HCT116 (cell line): ENCODE results near the gene MAPRE2. TPM values are rescaled to one million over a fixed set of nuclear protein-coding genes. Genes with fewer than 3 reads are reported as not detected.

ENCODE experiments used
- ATAC-seq: fragments of 200-7000 bp; cut with Tn5 transposase; 2 replicates; pipeline ENCODE4 v1.9.1; 2020; ENCODE audit warnings: mild to moderate bottlenecking, moderate library complexity
- BruUV-seq: library from RNA; stranded (reverse); fragments of 400-500 nt; replicated peaks from 2 replicates; lab custom pipeline; 2021; lab: Mats Ljungman, UMichigan
- CTCF ChIA-PET: fragments of 300-600 bp; sonication (Branson Sonifier 250); formaldehyde crosslinking; loops from one replicate; lab custom pipeline; 2021; ENCODE audit warnings: antibody characterized with exemption; lab: Charles Lee
- POLR2A ChIA-PET: fragments of 300-600, 350-600 bp; sonication (Branson Sonifier 250); formaldehyde crosslinking; loops from one replicate; lab custom pipeline; 2021; ENCODE audit warnings: antibody characterized with exemption; lab: Charles Lee
- RAD21 ChIA-PET, 2 experiments: fragments of 300-600 bp; sonication (Branson Sonifier 250); formaldehyde crosslinking; loops; one replicate each; lab custom pipeline; 2023; ENCODE audit warnings: low total read pairs in 2 of 2; ENCODE audit not compliant: uncharacterized antibody in 2 of 2, unreplicated experiment in 2 of 2, low non-redundant PET in 1 of 2; lab: Charles Lee
- DNase-seq: peaks from one replicate; pipeline ENCODE4 v3.0.0-alpha.2; 2010; ENCODE audit warnings: low read depth, low spot score
- H2AFZ ChIP-seq: fragments of 200-600 bp; shearing (Covaris generic), sonication (generic); 2 replicates; pipeline ENCODE4 v1.6.1; 2017; ENCODE audit warnings: low read depth, mixed run types, mixed read lengths, antibody characterized with exemption, low read length; ENCODE audit not compliant: poor library complexity, severe bottlenecking
- H3K27ac ChIP-seq: 2 replicates; pipeline ENCODE4 v1.5.1; 2012; ENCODE audit warnings: low read depth, low read length
- H3K27me3 ChIP-seq: fragments of 200-600 bp; sonication (generic); 2 replicates; pipeline ENCODE4 v1.6.1; 2016; ENCODE audit warnings: mixed run types, low read length, mixed read lengths; ENCODE audit not compliant: insufficient read depth
- H3K36me3 ChIP-seq, 2 experiments: fragments of 200-500 bp in 1 of 2; fragments of 200-600 bp in 1 of 2; sonication (Bioruptor generic) in 1 of 2; sonication (generic) in 1 of 2; 2 replicates each; pipeline versions ENCODE4 v1.5.1 to v1.6.1; 2014 to 2016; ENCODE audit warnings: low read length in 2 of 2, inconsistent platforms in 1 of 2, mixed read lengths in 1 of 2, mixed run types in 1 of 2; ENCODE audit not compliant: insufficient read depth in 2 of 2, control insufficient read depth in 1 of 2
- H3K4me1 ChIP-seq, 2 experiments: fragments of 200-600 bp in 1 of 2; sonication (generic) in 1 of 2; 2 replicates each; pipeline versions ENCODE4 v1.5.1 to v1.6.1; 2012 to 2017; ENCODE audit warnings: low read length in 2 of 2, inconsistent platforms in 1 of 2, mild to moderate bottlenecking in 1 of 2, mixed read lengths in 1 of 2, mixed run types in 1 of 2, moderate library complexity in 1 of 2; ENCODE audit not compliant: insufficient read depth in 2 of 2, control insufficient read depth in 1 of 2
- H3K4me2 ChIP-seq: fragments of 200-600 bp; sonication (generic); 2 replicates; pipeline ENCODE4 v1.6.1; 2017; ENCODE audit warnings: mixed run types, low read length, mixed read lengths
- H3K4me3 ChIP-seq, 2 experiments: fragments of 200-600 bp in 1 of 2; sonication (generic) in 1 of 2; replicated peaks in 1 of 2; 2 replicates each; pipeline ENCODE4 v1.5.1; 2011 to 2016; ENCODE audit warnings: low read length in 2 of 2, control low read depth in 1 of 2, low read depth in 1 of 2, mild to moderate bottlenecking in 1 of 2, mixed read lengths in 1 of 2, mixed run types in 1 of 2
- H3K79me2 ChIP-seq: fragments of 200-600 bp; sonication (generic); 2 replicates; pipeline ENCODE4 v1.6.1; 2017; ENCODE audit warnings: mild to moderate bottlenecking, mixed run types, low read length, moderate library complexity, mixed read lengths; ENCODE audit not compliant: insufficient read depth
- H3K9ac ChIP-seq: fragments of 200-600 bp; sonication (generic); 2 replicates; pipeline ENCODE4 v1.6.1; 2016; ENCODE audit warnings: low read length, mixed read lengths
- H3K9me2 ChIP-seq: fragments of 200-600 bp; sonication (generic), shearing (Covaris generic); 2 replicates; pipeline ENCODE4 v1.6.1; 2017; ENCODE audit warnings: mixed run types, mild to moderate bottlenecking, moderate library complexity; ENCODE audit not compliant: insufficient read depth
- H3K9me3 ChIP-seq, 2 experiments: fragments of 200-500 bp in 1 of 2; fragments of 200-600 bp in 1 of 2; sonication (Bioruptor generic) in 1 of 2; sonication (generic) in 1 of 2; 2 replicates each; pipeline ENCODE4 v1.6.1; 2014 to 2017; ENCODE audit warnings: low read length in 2 of 2, mixed read lengths in 2 of 2, inconsistent platforms in 1 of 2, low read depth in 1 of 2, mild to moderate bottlenecking in 1 of 2, mixed run types in 1 of 2, moderate library complexity in 1 of 2; ENCODE audit not compliant: control insufficient read depth in 1 of 2, insufficient read depth in 1 of 2
- H4K20me1 ChIP-seq: fragments of 200-600 bp; sonication (generic), shearing (Covaris generic); 2 replicates; pipeline ENCODE4 v1.6.1; 2017; ENCODE audit warnings: mixed run types, mild to moderate bottlenecking, moderate library complexity; ENCODE audit not compliant: insufficient read depth
- EZH2 ChIP-seq: fragments of 200-600 bp; sonication (generic); IDR thresholded peaks from 2 replicates; pipeline ENCODE4 v1.6.1; 2017; ENCODE audit warnings: antibody characterized with exemption, mixed run types
- EZH2phosphoT487 ChIP-seq: fragments of 200-600 bp; IDR thresholded peaks from 2 replicates; pipeline ENCODE4 v1.6.1; 2018; ENCODE audit warnings: antibody characterized with exemption, borderline replicate concordance
- FOSL1 ChIP-seq: IDR thresholded peaks from 2 replicates; pipeline ENCODE4 v1.6.1; 2012; ENCODE audit warnings: low read depth
- YY1 ChIP-seq: IDR thresholded peaks from 2 replicates; pipeline ENCODE4 v1.6.1; 2011; ENCODE audit warnings: low read length, low read depth, moderate library complexity, mild to moderate bottlenecking; ENCODE audit not compliant: insufficient replicate concordance; ENCODE audit errors: extremely low read depth
- intact Hi-C: fragments of 100-400 bp; cut with micrococcal nuclease; formaldehyde crosslinking; loops from 2 replicates; pipeline ENCODE4 v1.10.0; 2022
- total RNA-seq: library from RNA; stranded (reverse); gene quantifications from one replicate; pipeline ENCODE4 v1.2.1, GENCODE V29; 2021; ENCODE audit not compliant: unreplicated experiment
- TF ChIP-seq, protein P1 (sequence below): IDR thresholded peaks from 2 replicates; pipeline ENCODE4 v1.6.1; 2012
- TF ChIP-seq, protein P2 (sequence below), 3 experiments: fragments of 200-600 bp in 1 of 3; sonication (generic) in 1 of 3; IDR thresholded peaks in 2 of 3; conservative IDR thresholded peaks in 1 of 3; 2 replicates each; pipeline ENCODE4 v1.5.1; 2012 to 2017; ENCODE audit warnings: low read depth in 2 of 3, low read length in 2 of 3, antibody characterized with exemption in 1 of 3, borderline replicate concordance in 1 of 3, control low read depth in 1 of 3, mild to moderate bottlenecking in 1 of 3, mixed read lengths in 1 of 3, mixed run types in 1 of 3, moderate library complexity in 1 of 3; ENCODE audit not compliant: insufficient read depth in 1 of 3

The MAPRE2 gene
- total RNA-seq, 1 experiment from 2014 or later: 17.2 TPM

DNA sequence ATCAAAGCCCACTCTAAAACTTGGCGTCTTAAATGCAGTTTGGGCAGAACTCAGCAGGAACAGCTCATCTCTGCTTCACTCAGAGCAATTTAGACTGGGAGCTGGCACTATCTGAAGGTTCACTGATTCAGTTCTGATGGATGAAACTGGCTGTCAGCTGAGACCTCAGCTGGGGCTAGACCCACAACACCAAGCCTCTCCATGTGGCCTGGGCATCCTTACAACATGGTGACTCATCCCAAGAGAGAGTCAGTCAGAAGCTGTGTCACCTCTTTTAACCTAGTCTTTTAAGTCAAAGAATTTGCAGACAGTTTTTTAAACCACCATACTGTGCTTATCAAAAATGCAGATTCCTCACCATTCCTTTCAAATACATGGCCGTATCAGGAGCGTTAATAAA is 137.0 kb downstream of the MAPRE2 start:
- ChIA-PET CTCF (no interaction called here), RAD21 (no interaction called here)
- intact Hi-C loops: no loop called here

DNA sequence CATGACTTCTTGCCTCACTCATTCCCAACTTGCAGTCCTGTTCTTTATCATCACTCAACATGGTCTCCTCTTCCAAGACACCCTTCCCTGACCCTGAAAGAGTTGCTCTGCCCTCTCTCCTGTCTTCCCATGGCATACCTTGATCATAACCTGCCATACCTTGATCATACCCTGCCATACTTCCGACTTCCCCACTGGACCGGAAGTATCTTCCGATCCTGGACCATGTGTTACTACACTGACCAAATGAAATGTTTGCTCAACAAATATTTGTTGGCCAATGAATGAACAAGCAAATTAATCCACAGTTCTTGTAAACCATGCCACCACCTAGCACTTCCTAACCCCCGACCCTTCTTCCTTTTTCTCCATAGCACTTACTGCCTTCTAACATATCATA is 138.7 kb downstream of the MAPRE2 start:
- H4K20me1 ChIP-seq: no peaks in the 10 kb centered on the region
- no peaks in the 10 kb centered on the region for H3K9me3 ChIP-seq
- no peak overlapping the region for H3K9ac ChIP-seq
- CTCF ChIA-PET: no interaction called here
- no TSS peak for BruUV-seq
- RAD21 ChIA-PET: no interaction called here
- H3K4me2 ChIP-seq: no peak overlapping the region
- H3K4me1 ChIP-seq: no peaks in the 10 kb centered on the region
- no peaks in the 10 kb centered on the region for H3K79me2 ChIP-seq
- DNase-seq (no peak), ATAC-seq (no peak)
- no peak overlapping the region for H3K4me3 ChIP-seq
- intact Hi-C loops: no loop called here
- POLR2A ChIA-PET: no interaction called here
- H3K27me3 ChIP-seq: no peaks in the 10 kb centered on the region
- H3K9me2 ChIP-seq: no peaks in the 10 kb centered on the region
- H2AFZ ChIP-seq: no peak overlapping the region
- no peak for TF ChIP-seq YY1
- TF ChIP-seq, protein P1, sequence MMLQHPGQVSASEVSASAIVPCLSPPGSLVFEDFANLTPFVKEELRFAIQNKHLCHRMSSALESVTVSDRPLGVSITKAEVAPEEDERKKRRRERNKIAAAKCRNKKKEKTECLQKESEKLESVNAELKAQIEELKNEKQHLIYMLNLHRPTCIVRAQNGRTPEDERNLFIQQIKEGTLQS: no peak
- TF ChIP-seq, protein P2, sequence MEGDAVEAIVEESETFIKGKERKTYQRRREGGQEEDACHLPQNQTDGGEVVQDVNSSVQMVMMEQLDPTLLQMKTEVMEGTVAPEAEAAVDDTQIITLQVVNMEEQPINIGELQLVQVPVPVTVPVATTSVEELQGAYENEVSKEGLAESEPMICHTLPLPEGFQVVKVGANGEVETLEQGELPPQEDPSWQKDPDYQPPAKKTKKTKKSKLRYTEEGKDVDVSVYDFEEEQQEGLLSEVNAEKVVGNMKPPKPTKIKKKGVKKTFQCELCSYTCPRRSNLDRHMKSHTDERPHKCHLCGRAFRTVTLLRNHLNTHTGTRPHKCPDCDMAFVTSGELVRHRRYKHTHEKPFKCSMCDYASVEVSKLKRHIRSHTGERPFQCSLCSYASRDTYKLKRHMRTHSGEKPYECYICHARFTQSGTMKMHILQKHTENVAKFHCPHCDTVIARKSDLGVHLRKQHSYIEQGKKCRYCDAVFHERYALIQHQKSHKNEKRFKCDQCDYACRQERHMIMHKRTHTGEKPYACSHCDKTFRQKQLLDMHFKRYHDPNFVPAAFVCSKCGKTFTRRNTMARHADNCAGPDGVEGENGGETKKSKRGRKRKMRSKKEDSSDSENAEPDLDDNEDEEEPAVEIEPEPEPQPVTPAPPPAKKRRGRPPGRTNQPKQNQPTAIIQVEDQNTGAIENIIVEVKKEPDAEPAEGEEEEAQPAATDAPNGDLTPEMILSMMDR (IDR thresholded peaks at IDR 0.05 in 2 of 3, conservative IDR thresholded peaks at IDR 0.05 in 1 of 3; ENCODE audit: borderline replicate concordance in 1 of 3, insufficient read depth in 1 of 3, low read depth in 2 of 3, low read length in 2 of 3): no peak
- TF ChIP-seq EZH2phosphoT487: no peak
- no peaks in the 10 kb centered on the region for H3K36me3 ChIP-seq
- H3K27ac ChIP-seq: no peak overlapping the region

More for the DNA sequence above, 137.0 kb downstream of the MAPRE2 start:
- no peaks in the 10 kb centered on the region for H3K9me3 ChIP-seq
- H3K4me2 ChIP-seq: no peak overlapping the region
- no peaks in the 10 kb centered on the region for H3K36me3 ChIP-seq
- H2AFZ ChIP-seq: no peak overlapping the region
- H3K27ac ChIP-seq: no peak overlapping the region
- H3K9ac ChIP-seq: no peak overlapping the region
- no peaks in the 10 kb centered on the region for H4K20me1 ChIP-seq
- no peak overlapping the region for H3K4me3 ChIP-seq
- H3K9me2 ChIP-seq: no peaks in the 10 kb centered on the region
- no peaks in the 10 kb centered on the region for H3K27me3 ChIP-seq
- POLR2A ChIA-PET: interaction anchor here (0.6 kb wide), 1 partner anchor 364 kb away, joined by 10 read pairs; no protein-coding TSS in a partner anchor
- peak; percentile 20; the same call in 1 of the 2 replicates for TF ChIP-seq FOSL1
- TF ChIP-seq EZH2: no peak
- no peaks in the 10 kb centered on the region for H3K4me1 ChIP-seq
- peak; percentile 32; the same call in 1 of the 2 replicates for ATAC-seq
- no peaks in the 10 kb centered on the region for H3K79me2 ChIP-seq
- BruUV-seq: no TSS peak
- no peak for DNase-seq
